Activated gamma-delta T cell treated with anti-CD3 and anti-CD28 coated beads, Interleukin-2, amount 50 U/mL, for 16 hours (primary cell): ENCODE data around the gene CXCL17.

Source experiments
- DNase-seq: peaks from one replicate; pipeline ENCODE4 v3.0.0-alpha.2; 2020; ENCODE audit warnings: low read depth

CXCL17 gene

DNA sequence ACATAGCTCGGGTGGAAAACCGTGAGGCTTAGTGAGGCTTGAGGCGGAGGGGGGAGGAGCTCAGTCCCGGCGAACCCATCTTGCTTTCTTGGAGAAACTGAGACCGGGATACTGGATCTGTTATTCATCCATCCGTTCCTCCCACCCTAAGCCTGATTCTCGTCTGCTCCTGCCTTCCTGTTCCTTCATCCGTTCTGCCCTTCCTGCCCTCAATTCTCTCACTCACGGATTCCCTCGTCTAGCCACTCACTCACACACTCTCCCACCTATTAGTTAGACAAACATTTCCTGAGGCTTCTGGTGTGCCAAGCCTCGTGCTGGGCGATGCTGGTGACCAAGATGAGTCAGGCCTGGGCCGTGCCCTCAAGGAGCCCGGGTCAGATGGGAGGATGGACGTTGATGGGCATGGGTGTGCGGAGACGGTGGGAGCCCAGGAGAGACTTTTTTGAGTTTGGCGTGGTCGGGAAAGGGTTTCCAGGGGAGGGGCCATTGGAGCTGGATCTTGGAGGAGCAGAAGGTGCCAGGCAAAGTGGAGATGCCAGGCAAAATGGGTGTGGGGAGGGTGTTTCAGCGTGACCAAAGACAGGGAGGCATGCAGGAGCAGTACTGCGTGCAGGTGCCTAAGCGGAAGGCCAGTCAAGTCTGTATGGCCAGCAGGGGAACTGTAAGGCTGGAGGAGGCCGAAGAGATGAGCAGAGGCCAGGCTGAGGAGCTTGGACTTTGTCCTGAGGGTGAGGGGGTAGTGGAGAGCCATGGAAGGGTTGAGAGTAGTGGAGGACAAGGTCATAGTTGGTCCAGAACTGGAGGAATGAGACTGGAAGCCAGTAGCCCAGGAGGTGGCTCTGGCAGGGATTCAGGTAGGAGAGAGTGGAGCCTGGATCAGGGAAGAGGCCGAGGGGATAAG is 45.2 kb downstream of the CXCL17 start:
- DNase-seq, result no peak

DNA sequence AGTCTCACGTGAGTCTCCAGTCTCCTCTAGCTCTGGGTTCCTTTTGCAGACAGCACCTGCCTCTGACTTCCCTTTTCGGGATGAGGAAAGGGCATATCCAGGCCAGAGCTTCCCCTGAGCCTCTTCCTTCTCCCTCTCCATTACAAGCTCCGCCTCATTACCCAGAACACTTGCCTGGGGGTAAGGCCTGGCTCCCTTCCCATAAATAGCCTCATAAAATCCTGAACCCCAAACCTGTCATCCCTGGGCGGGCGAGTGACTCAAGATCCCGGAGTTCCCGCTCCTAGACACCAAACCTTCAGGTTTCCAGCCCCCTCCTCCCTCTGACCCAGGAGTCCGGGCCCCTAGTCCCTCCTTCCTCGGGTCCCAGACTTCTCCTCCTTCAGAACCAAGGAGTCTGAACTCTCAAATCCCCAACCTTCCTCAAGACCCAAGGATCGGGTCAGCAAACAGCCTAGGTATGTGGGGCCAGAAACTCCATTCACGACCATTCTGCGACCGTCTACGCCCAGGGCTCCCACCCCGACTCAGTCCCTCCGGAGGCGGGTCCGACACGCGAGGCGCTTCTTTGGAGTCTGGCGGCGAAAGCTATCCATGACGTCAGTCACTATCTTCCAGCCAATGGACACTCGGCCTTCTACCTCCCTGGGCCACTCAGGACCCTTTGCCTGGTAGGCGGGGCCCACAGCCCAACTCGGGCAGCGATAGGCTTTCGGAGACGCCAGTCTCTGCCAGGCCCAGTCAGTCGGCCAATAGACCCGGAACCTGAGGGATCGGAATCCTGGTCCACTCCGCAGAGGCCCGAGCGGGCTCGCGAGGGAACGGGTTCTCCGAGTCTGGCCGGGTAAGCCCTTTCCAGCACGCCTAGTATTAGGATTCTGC is 46.1 kb downstream of the CXCL17 start:
- peak; percentile 88 for DNase-seq

- DNase-seq, result no peak
These were observed 48.0 kb downstream of the CXCL17 start for GRCh38 chr19:42394751-42395150.

DNA sequence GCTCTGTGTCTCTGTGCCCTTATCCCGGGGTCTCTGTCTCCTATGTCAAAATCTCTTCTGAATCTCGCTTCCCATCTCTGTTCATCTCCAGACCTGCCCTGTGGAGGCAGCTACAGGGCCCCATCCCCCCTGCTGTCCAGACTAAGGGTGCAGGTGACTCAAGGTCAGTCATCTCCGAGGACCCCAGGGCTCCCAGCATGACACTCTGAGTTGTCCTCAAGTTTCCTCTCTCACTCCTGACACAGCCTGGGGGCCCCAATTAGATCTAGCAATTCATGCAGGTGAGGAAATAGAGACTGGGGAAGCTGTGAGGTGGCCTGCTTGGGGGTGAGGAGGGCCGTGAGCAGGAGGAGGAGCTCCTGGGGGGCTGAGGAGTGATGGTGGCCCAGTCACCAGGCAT is 50.6 kb downstream of the CXCL17 start:
- DNase-seq, result no peak

DNA sequence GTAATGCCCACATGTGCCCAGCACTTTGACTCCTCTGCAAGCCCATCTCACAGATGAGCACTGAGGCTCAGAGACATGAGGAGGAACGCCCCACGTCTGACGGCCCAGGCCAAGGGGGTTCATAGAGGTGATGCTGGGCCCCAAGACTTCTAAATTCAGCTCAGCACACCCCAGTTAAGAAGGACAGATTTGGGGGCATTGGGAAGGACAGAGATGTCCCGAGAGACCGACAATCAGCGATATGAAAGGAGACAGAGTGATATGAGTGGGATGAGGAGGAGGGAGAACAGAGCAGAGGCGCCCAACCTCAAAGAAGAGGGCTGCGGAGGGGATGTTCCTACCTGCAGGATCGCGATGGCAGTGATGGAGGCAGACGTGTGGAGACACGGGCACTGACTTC is 52.8 kb downstream of the CXCL17 start, which contains the start of gene CNFN:
Gene CNFN, minus strand, starts transcription at position 399 of the 400 bp plus-strand sequence. CDS start 1,260 bp downstream, outside the sequence.
- no peak for DNase-seq

- no peak for DNase-seq
These were observed 53.8 kb downstream of the CXCL17 start for GRCh38 chr19:42388851-42389489.

DNA sequence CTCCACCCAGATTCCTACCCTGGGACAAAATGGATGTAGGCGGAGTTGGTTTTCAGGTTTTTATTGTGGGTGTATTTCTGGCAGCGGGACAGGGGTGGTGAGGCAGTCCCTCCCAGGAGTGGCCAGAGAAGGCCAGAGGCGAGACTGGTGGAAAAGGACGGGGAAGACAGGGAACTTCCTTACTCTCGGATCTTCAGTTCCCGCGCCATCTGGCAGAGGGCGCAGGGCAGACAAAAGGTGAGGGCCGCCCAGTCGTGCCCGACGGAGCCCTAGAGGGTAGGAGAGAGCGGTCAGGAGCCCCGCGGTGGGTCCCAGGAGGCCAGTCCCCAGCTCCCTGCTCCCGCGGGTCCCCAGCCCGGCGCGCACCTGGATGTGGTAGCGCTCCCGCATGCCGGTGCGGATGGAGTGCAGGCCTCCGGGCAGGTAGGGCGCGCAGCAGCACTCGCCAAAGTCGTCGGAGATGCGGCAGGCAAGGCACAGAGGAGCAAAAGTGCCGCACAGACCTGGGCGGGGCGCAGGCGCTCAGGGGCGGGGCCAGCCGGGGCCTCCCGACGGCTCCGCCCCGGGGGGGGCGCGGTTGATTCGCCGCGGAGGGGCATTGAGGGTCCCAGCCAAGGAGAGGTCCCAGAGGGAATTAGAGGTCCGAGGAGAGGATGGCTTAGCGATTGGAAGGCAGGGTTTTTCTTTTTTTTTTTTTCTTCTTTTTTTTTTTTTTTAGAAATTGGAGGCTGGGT is 55.6 kb downstream of the CXCL17 start:
- DNase-seq, result peak; percentile 45

- no peak for DNase-seq
These were observed 62.6 kb downstream of the CXCL17 start for GRCh38 chr19:42380155-42380554.
